Stomach smooth muscle (tissue), 2 donors: ENCODE measurements around the gene UNC13B.
A peak's percentile ranks its signal among the peaks of the same experiment; 100 is the strongest.
"Not testable (repeated sequence)": the region's sequence is repeated elsewhere in the genome, so short reads cannot be mapped to it uniquely, and the experiment has no call there.

Experiments used
- H3K27ac ChIP-seq: one replicate; pipeline ENCODE4 v1.7.0; 2013; ENCODE audit warnings: mild to moderate bottlenecking, low read length, inconsistent platforms
- H3K27me3 ChIP-seq, 2 donors: one replicate each; pipeline ENCODE4 v1.7.0; 2013; ENCODE audit warnings: low read length in 2 of 2; ENCODE audit not compliant: insufficient read depth in 2 of 2, control insufficient read depth in 1 of 2
- H3K36me3 ChIP-seq, 2 donors: one replicate each; pipeline ENCODE4 v1.7.0; 2013; ENCODE audit warnings: low read length in 2 of 2; ENCODE audit not compliant: control insufficient read depth in 2 of 2, insufficient read depth in 2 of 2
- H3K4me1 ChIP-seq: one replicate; pipeline ENCODE4 v1.7.0; 2013; ENCODE audit warnings: low read length; ENCODE audit not compliant: control insufficient read depth, insufficient read depth
- H3K4me3 ChIP-seq, 2 donors: one replicate each; pipeline ENCODE4 v1.7.0; 2013; ENCODE audit warnings: low read length in 2 of 2
- H3K9ac ChIP-seq, 2 donors: one replicate each; pipeline ENCODE4 v1.7.0; 2013; ENCODE audit warnings: low read length in 2 of 2, mild to moderate bottlenecking in 1 of 2
- H3K9me3 ChIP-seq, 2 donors: one replicate each; pipeline ENCODE4 v1.7.0; 2013; ENCODE audit warnings: low read length in 2 of 2; ENCODE audit not compliant: control insufficient read depth in 2 of 2
- donor health status: healthy.
- donor health status: Pancreatic carcinoma.

Gene UNC13B

GRCh38 chr9:35398651-35399335, 237.0 kb downstream of the UNC13B start:
- Histone ChIP-seq H3K4me1 (no peaks in the 10 kb centered on the region), H3K36me3 (peaks cover 61 to 67% of the 10 kb centered on the region in 2 donors), H3K27ac (no peak overlapping the region), H3K9me3 (no peaks in the 10 kb centered on the region), H3K4me3 (no peak overlapping the region), H3K9ac (no peak overlapping the region), H3K27me3 (no peaks in the 10 kb centered on the region)

DNA sequence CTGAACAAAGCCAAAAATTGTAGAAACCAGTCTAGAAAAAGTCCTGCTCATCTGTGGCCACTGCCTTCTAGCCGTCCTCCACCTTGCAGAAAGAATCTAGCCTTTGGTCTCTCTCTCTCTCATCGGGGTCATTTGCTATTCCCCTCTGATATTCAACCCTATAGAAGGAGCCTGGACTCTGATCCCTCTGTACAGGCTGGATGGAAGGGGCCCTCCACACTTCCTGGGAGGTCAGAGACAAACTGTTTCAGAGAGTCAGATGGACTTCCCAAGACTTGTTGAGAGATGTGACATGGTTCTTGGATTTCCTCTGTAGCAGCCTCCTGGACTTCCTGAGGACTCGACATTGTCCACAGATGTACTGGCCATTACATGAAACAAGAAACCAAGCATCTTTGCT, 243.1 kb downstream of the UNC13B start:
- H3K4me3 ChIP-seq, result no peak overlapping the region
- no peak overlapping the region for H3K27ac ChIP-seq
- H3K9me3 ChIP-seq, result no peaks in the 10 kb centered on the region
- H3K4me1 ChIP-seq, result peaks cover 5% of the 10 kb centered on the region
- no peak overlapping the region for H3K9ac ChIP-seq
- peaks cover 24 to 35% of the 10 kb centered on the region in 2 donors for H3K36me3 ChIP-seq
- H3K27me3 ChIP-seq, result no peaks in the 10 kb centered on the region

- Histone ChIP-seq H3K36me3 (peaks cover 13 to 23% of the 10 kb centered on the region in 2 donors), H3K9ac (no peak overlapping the region), H3K27ac (no peak overlapping the region), H3K27me3 (no peaks in the 10 kb centered on the region), H3K4me1 (peaks cover 5% of the 10 kb centered on the region), H3K9me3 (no peaks in the 10 kb centered on the region), H3K4me3 (peak overlapping the region in 1 of 2 donors; percentile 40)
Measured at GRCh38 chr9:35406183-35406959, 244.6 kb downstream of the UNC13B start.

- Histone ChIP-seq H3K9me3 (no peaks in the 10 kb centered on the region), H3K4me1 (peaks cover 5% of the 10 kb centered on the region), H3K27ac (no peak overlapping the region), H3K4me3 (no peak overlapping the region), H3K36me3 (peaks cover 9 to 16% of the 10 kb centered on the region in 2 donors), H3K9ac (no peak overlapping the region), H3K27me3 (no peaks in the 10 kb centered on the region)
Measured at GRCh38 chr9:35407846-35408245, 246.0 kb downstream of the UNC13B start.

DNA sequence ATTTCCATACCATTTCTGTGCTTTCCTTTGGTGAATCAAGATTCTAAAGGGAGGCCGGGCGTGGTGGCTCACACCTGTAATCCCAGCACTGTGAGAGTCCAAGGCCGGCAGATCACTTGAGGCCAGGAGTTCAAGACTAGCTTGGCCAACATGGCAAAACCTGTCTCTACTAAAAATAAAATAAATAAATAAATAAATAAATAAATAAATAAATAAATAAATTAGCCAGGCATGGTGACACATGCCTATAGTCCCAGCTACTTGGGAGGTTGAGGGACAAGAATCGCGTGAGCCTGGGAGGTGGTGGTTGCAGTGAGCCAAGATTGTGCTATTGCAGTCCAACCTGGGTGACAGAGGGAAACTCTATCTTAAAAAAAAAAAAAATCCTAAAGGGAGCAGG, 247.6 kb downstream of the UNC13B start:
- H3K9ac ChIP-seq, H3K9me3 ChIP-seq, H3K27me3 ChIP-seq, H3K36me3 ChIP-seq, H3K4me3 ChIP-seq, H3K27ac ChIP-seq, H3K4me1 ChIP-seq: not testable (repeated sequence)

- Histone ChIP-seq H3K27ac (no peak overlapping the region), H3K9me3 (no peaks in the 10 kb centered on the region), H3K4me3 (no peak overlapping the region), H3K27me3 (no peaks in the 10 kb centered on the region), H3K4me1 (no peaks in the 10 kb centered on the region), H3K36me3 (no peaks in the 10 kb centered on the region), H3K9ac (no peak overlapping the region)
Measured at GRCh38 chr9:35414889-35415288, 253.1 kb downstream of the UNC13B start.

- Histone ChIP-seq H3K4me3 (no peak overlapping the region), H3K9ac (no peak overlapping the region), H3K4me1 (no peaks in the 10 kb centered on the region), H3K36me3 (no peaks in the 10 kb centered on the region), H3K9me3 (no peaks in the 10 kb centered on the region), H3K27ac (no peak overlapping the region), H3K27me3 (no peaks in the 10 kb centered on the region)
Measured at GRCh38 chr9:35415402-35416097, 253.7 kb downstream of the UNC13B start.

- Histone ChIP-seq H3K9ac (no peak overlapping the region), H3K9me3 (no peaks in the 10 kb centered on the region), H3K4me1 (no peaks in the 10 kb centered on the region), H3K4me3 (no peak overlapping the region), H3K27me3 (no peaks in the 10 kb centered on the region), H3K27ac (no peak overlapping the region), H3K36me3 (no peaks in the 10 kb centered on the region)
Measured at GRCh38 chr9:35416098-35416427, 254.3 kb downstream of the UNC13B start.

DNA sequence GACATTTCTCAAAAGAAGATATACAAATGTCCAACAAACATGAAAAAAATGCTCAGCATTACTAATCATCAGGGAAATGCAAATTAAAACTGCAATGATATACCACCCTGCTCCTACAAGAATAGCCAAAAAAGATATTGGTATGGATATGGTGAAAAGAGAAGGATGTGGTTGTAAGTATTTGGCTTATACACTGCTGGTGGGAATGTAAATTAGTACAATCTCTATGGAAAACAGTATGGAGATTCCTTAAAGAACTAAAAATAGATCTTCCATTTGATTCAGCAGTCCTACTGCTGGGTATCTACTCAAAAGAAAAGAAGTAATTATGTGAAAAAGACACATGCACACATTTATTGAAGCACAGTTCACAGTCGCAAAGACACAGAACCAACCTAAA, 260.5 kb downstream of the UNC13B start:
- H3K9ac ChIP-seq, result no peak overlapping the region
- H3K9me3 ChIP-seq, result no peaks in the 10 kb centered on the region
- no peak overlapping the region for H3K4me3 ChIP-seq
- no peaks in the 10 kb centered on the region for H3K27me3 ChIP-seq
- H3K27ac ChIP-seq, result no peak overlapping the region
- no peaks in the 10 kb centered on the region for H3K36me3 ChIP-seq
- no peaks in the 10 kb centered on the region for H3K4me1 ChIP-seq

GRCh38 chr9:35422753-35423152, 260.9 kb downstream of the UNC13B start:
- Histone ChIP-seq H3K36me3 (no peaks in the 10 kb centered on the region), H3K4me1 (no peaks in the 10 kb centered on the region), H3K9ac (no peak overlapping the region), H3K27ac (no peak overlapping the region), H3K27me3 (no peaks in the 10 kb centered on the region), H3K9me3 (no peaks in the 10 kb centered on the region), H3K4me3 (no peak overlapping the region)

GRCh38 chr9:35423499-35423898, 261.7 kb downstream of the UNC13B start:
- Histone ChIP-seq H3K4me1 (no peaks in the 10 kb centered on the region), H3K9ac (no peak overlapping the region), H3K4me3 (no peak overlapping the region), H3K27ac (no peak overlapping the region), H3K27me3 (no peaks in the 10 kb centered on the region), H3K36me3 (no peaks in the 10 kb centered on the region), H3K9me3 (no peaks in the 10 kb centered on the region)
